Rectal smooth muscle tissue (tissue), 1 donor: ENCODE data around the gene LRRC10.
"Not testable (repeated sequence)": the region's sequence is repeated elsewhere in the genome, so short reads cannot be mapped to it uniquely, and the experiment has no call there.

Experiments
- H3K27ac ChIP-seq: one replicate; pipeline ENCODE4 v1.7.0; 2013; ENCODE audit warnings: low read depth, low read length, inconsistent platforms
- H3K27me3 ChIP-seq: one replicate; pipeline ENCODE4 v1.7.0; 2013; ENCODE audit warnings: low read length; ENCODE audit not compliant: control insufficient read depth, insufficient read depth
- H3K36me3 ChIP-seq: one replicate; pipeline ENCODE4 v1.7.0; 2013; ENCODE audit warnings: low read length; ENCODE audit not compliant: control insufficient read depth, insufficient read depth
- H3K4me1 ChIP-seq: one replicate; pipeline ENCODE4 v1.7.0; 2013; ENCODE audit warnings: low read length; ENCODE audit not compliant: control insufficient read depth, insufficient read depth
- H3K4me3 ChIP-seq: one replicate; pipeline ENCODE4 v1.7.0; 2013; ENCODE audit warnings: low read length
- H3K9ac ChIP-seq: one replicate; pipeline ENCODE4 v1.7.0; 2013; ENCODE audit warnings: low read length

LRRC10 gene

DNA sequence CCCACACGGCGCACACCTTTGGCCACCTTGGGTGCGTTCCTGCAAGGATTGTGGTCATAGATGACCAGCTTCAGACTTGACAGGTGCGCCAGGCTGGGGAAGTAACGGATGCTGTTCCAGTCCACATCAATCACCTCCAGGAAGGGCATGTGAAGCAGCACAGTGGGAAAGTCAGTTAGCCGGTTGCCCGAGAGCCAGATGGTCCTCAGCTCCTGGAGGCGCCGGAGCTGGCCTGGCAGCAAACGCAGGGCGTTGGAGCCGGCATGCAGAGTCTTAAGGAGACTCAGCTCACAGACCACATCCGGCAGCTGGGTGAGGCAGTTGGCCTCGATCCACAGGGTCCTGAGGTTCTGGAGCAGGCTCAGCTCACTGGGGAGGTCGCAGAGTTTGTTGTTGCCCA, 581 bp downstream of the LRRC10 start:
- Histone ChIP-seq H3K27ac (no peak overlapping the region), H3K4me3 (no peak overlapping the region), H3K9ac (no peak overlapping the region), H3K27me3 (no peaks in the 10 kb centered on the region), H3K36me3 (no peaks in the 10 kb centered on the region), H3K4me1 (no peaks in the 10 kb centered on the region)

DNA sequence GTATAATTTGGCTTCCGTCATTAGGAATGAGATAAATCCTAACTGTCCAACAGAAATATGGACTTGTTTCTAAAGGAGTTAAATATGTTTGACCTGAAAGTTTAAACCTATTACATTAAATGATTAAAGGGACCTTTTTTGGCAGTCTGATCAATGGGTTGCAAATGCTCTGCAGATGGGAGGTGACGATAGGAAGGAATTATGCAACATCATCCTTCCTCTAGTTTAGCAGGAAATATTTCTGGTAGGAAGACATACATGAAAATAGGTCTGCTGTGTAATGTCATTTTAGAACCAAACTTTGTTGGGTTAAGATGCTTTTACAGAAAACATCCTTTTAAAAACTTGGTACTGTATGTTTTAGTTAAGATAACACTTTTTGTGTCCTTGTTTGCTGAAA, 2.6 kb downstream of the LRRC10 start:
- Histone ChIP-seq H3K27ac (no peak overlapping the region), H3K4me3 (no peak overlapping the region), H3K27me3 (no peaks in the 10 kb centered on the region), H3K36me3 (peaks cover 2% of the 10 kb centered on the region), H3K4me1 (no peaks in the 10 kb centered on the region), H3K9ac (no peak overlapping the region)

DNA sequence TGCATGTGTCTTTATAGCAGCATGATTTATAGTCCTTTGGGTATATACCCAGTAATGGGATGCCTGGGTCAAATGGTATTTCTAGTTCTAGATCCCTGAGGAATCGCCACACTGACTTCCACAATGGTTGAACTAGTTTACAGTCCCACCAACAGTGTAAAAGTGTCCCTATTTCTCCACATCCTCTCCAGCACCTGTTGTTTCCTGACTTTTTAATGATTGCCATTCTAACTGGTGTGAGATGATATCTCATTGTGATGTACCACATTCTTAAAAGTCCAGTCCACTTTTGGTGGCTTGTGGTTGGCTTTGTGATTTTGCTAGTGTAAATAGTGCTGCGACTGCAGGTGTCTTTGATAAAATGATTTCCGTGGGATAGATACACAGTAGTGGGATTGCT, 6.4 kb downstream of the LRRC10 start:
- H3K27me3 ChIP-seq, H3K27ac ChIP-seq, H3K9ac ChIP-seq, H3K4me1 ChIP-seq, H3K4me3 ChIP-seq: not testable (repeated sequence)
- H3K36me3 ChIP-seq, result peaks cover 11% of the 10 kb centered on the region

DNA sequence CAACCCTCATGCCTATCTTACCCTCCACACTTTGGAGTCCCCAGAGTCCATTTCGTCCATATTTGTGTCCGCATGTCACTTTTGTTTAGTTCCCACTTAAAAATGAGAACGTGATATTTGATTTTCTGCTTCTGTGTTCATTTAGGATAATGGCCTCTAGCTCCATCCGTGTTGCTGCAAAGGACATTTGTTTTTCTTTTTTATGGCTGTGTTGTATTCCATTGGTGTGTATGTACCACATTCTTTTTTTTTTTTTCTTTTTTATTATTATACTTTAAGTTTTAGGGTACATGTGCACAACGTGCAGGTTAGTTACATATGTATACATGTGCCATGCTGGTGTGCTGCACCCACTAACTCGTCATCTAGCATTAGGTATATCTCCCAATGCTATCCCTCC, 7.2 kb downstream of the LRRC10 start:
- not testable (repeated sequence) for H3K4me3 ChIP-seq, H3K9ac ChIP-seq, H3K4me1 ChIP-seq, H3K27me3 ChIP-seq, H3K27ac ChIP-seq
- peaks cover 11% of the 10 kb centered on the region for H3K36me3 ChIP-seq

GRCh38 chr12:69602954-69603353, 7.8 kb downstream of the LRRC10 start:
- Histone ChIP-seq H3K4me1 (no peaks in the 10 kb centered on the region), H3K4me3 (no peak overlapping the region), H3K27ac (no peak overlapping the region), H3K36me3 (peaks cover 11% of the 10 kb centered on the region), H3K27me3 (no peaks in the 10 kb centered on the region), H3K9ac (no peak overlapping the region)

DNA sequence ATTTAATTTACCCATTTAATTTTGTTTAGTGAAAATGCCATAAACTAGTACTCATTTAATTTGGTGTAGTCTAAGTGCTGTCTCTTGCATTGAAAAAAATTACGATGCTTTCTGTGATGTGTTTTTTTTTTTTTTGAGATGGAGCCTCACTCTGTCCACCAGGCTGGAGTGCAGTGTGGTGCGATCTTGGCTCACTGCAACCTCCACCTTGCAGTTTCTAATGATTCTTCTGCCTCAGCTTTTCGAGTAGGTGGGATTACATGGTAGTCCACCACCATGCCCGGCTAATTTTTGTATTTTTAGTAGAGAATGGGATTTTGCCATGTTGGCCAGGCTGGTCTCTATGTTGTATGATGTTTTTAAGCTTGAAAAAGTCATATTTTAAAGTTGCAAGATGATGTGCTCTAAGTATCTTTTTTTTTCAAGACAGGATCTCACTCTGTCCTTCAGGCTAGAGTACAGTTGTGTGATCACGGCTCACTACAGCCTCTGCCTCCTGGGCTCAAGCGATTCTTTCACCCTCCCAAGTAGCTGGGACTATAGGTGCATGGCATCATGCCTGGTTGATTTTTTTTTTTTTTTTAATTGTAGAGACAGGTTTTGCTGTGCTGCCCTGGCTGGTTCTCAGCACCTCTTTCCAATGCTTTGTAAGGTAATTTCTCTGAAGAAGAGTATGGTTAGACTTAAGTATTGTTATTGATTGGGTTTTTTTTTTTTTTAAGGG, 8.6 kb downstream of the LRRC10 start:
- H3K9ac ChIP-seq, result no peak overlapping the region
- no peak overlapping the region for H3K27ac ChIP-seq
- peaks cover 15% of the 10 kb centered on the region for H3K36me3 ChIP-seq
- H3K4me1 ChIP-seq, result no peaks in the 10 kb centered on the region
- H3K4me3 ChIP-seq, result no peak overlapping the region
- no peaks in the 10 kb centered on the region for H3K27me3 ChIP-seq

DNA sequence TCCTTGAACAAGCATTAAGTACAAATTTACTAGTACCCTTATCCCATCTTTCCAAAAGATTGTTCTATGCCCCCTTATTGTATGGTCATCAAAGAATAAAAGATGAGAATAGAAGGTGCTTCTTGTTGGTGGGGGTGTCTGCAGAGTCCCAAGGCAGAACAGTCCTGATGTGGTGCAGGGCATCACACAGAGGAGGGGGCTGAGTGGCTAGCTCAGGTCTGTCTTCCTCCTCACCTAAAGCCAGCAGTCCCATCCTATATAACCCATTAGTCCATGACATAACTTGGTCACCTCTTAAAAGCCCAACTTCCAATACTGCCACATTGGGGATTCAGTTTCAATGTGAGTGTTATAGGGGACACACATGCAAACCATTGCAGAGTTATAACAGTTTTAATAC, 9.9 kb downstream of the LRRC10 start:
- Histone ChIP-seq H3K27ac (no peak overlapping the region), H3K27me3 (no peaks in the 10 kb centered on the region), H3K4me3 (no peak overlapping the region), H3K4me1 (no peaks in the 10 kb centered on the region), H3K9ac (no peak overlapping the region), H3K36me3 (peaks cover 17% of the 10 kb centered on the region)

DNA sequence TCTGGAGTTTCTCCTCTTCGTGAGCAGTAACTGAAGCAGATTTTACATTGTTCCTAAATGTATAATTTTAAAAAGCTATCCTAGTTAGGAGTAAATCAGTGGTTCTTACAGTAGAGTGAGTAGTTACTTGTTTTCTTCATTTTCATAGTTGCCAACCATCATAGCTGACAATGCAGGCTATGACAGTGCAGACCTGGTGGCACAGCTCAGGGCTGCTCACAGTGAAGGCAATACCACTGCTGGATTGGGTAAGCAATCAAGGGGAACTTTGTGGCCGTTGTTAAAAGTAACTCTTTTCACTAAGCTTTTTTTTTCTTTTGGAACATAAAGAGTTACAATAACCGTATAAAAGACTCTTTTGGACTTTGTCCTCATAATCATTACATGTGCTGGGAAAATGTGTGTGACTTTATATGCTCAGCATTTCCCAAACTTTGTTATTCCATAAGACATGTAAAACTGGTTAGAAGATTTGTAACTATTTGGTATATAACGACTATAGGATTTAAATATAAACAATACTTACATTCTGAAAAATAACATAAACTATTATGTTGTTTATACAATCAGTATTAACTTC, 12.4 kb downstream of the LRRC10 start:
- Histone ChIP-seq H3K4me1 (no peaks in the 10 kb centered on the region), H3K9ac (no peak overlapping the region), H3K27me3 (no peaks in the 10 kb centered on the region), H3K36me3 (peaks cover 25% of the 10 kb centered on the region), H3K27ac (no peak overlapping the region), H3K4me3 (no peak overlapping the region)

- H3K27ac ChIP-seq, result no peak overlapping the region
- no peaks in the 10 kb centered on the region for H3K4me1 ChIP-seq
- no peaks in the 10 kb centered on the region for H3K27me3 ChIP-seq
- no peak overlapping the region for H3K9ac ChIP-seq
- no peak overlapping the region for H3K4me3 ChIP-seq
- peaks cover 22% of the 10 kb centered on the region for H3K36me3 ChIP-seq
These were observed 15.0 kb downstream of the LRRC10 start for GRCh38 chr12:69595689-69596088.

GRCh38 chr12:69589082-69589481, 21.6 kb downstream of the LRRC10 start:
- H3K27me3 ChIP-seq, result no peaks in the 10 kb centered on the region
- H3K9ac ChIP-seq, result no peak overlapping the region
- H3K36me3 ChIP-seq, result peaks cover 35% of the 10 kb centered on the region
- peaks cover 3% of the 10 kb centered on the region for H3K4me1 ChIP-seq
- no peak overlapping the region for H3K4me3 ChIP-seq
- H3K27ac ChIP-seq, result no peak overlapping the region

DNA sequence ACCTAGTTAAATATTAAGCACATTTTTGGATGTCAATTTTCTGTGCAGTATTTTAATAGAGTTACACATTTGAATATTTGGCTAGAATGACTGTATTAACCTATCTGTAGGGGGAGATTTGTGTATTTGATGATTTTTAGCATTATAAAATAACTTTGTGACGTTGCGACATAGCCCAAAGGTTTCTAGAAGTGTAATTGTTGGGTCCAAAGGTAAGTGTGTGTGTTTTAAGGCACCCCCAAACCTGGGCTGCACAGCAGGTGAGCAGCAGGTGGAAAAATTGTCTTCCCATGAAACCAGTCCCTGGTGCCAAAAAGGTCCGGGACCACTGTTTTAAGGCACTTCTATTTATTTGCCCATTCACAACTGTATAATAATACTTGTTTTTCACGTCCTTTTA, 22.2 kb downstream of the LRRC10 start:
- H3K36me3 ChIP-seq, result peaks cover 31% of the 10 kb centered on the region
- no peak overlapping the region for H3K4me3 ChIP-seq
- H3K4me1 ChIP-seq, result peaks cover 3% of the 10 kb centered on the region
- no peak overlapping the region for H3K27ac ChIP-seq
- H3K27me3 ChIP-seq, result no peaks in the 10 kb centered on the region
- H3K9ac ChIP-seq, result no peak overlapping the region

DNA sequence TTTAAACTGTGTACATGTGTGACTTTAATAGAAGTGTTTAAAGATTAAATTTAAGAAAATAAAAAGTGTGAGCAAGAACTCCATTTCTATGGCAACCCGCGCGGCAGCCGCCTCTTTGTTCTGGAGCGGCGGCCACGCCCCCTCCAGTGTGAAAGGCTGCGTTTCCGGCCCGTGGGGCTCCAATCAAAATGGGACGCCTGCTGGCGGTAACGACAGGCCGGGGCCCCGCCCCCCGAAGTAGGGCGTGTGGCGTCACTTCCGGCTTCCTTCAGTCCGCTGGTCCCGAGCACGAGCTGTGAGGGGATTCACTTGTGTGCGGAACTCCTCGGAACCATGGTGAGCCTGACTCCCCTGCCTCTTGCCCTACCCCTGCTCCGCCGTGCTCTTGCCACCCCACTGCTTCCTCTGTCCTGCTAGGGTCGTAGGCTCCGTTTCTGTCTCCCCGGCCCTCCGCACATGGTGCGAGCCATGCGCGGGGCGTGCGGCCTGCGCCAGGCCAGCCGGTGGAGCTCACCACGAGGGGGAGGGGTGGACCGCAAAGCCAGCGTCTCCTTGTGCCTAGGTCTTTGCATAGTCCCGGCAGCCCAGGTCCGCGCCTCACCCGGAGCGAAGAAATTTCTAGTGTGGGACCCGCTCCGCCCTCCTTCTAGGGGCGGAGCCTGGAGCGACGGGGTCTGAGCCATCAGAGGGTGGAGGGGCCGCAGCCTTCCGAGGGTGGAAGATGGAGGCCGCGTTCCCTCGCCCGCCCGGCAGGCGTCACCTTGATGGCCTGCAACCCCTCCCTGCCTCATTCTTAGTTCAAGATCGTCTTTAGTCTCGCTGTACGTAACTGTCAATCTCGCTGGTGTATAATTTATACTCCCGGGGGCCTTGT, 25.3 kb downstream of the LRRC10 start, which contains the start of gene CCT2:
Gene CCT2, plus strand, starts transcription at position 271 of the 874 bp plus-strand sequence. Its CDS starts 63 bp downstream, at position 334.
- Histone ChIP-seq H3K4me1 (peaks cover 3% of the 10 kb centered on the region), H3K9ac (peak within 1 kb of the TSS; percentile 99), H3K27ac (peak within 1 kb of the TSS; percentile 94), H3K27me3 (no peaks in the 10 kb centered on the region), H3K4me3 (peak within 1 kb of the TSS; percentile 100), H3K36me3 (peaks cover 26% of the 10 kb centered on the region)
